Stimulated activated CD4-positive, alpha-beta T cell treated with anti-CD3 and anti-CD28 coated beads, TNF-alpha, amount 100 ng/mL, for 4 hours (primary cell): ENCODE data around the gene GDPD3.
"Not testable (repeated sequence)": the region's sequence is repeated elsewhere in the genome, so short reads cannot be mapped to it uniquely, and the experiment has no call there.

Experiments used
- DNase-seq, 3 experiments: peaks; one replicate each; pipeline ENCODE4 v3.0.0-alpha.2; 2020; ENCODE audit warnings: low read depth in 3 of 3

GDPD3 gene

DNA sequence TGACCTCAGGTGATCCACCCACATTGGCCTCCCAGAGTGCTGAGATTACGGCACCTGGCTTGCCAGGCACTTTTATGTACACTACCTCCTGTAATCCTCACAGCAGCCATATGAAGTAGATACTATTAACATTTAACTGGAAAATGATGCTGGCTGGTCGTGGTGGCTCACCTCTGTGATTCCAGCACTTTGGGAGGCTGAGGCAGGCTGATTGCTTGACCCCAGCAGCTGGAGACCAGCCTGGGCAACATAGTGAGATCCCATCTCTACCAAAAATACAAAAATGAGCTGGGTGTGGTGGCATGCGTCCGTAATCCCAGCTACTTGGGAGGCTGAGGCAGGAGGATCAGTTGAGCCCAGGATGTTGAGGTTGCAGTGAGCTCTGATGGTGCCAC is 11.6 kb upstream of the GDPD3 start:
- no peak for DNase-seq

DNA sequence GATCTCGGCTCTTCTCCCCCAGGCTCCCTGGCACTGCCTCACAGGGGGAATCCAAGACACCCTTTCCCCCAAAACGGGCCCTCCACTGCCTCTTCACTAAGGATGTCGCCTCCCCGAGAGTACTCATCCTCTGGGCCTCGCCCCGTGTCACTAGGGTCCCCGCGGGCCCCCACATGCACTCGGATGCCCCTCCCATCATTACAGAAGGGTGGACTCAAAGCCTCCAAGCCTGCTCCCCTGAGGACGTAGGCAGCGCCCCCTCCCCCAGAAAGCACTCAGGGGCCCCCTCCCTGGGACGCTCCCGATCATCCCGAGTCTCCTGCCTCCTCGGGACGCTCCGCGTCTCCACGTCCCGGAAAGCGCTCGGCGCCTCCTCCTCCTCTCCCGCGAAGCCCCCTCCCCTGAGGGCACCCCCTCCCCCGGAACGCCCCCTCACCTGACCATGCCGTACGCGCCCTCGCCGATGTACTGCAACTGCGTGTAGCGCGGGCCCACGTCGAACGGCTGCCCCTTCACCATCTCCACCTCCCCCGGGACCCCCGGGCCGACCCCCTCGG is 9.3 kb upstream of the GDPD3 start:
- DNase-seq = no peak

DNA sequence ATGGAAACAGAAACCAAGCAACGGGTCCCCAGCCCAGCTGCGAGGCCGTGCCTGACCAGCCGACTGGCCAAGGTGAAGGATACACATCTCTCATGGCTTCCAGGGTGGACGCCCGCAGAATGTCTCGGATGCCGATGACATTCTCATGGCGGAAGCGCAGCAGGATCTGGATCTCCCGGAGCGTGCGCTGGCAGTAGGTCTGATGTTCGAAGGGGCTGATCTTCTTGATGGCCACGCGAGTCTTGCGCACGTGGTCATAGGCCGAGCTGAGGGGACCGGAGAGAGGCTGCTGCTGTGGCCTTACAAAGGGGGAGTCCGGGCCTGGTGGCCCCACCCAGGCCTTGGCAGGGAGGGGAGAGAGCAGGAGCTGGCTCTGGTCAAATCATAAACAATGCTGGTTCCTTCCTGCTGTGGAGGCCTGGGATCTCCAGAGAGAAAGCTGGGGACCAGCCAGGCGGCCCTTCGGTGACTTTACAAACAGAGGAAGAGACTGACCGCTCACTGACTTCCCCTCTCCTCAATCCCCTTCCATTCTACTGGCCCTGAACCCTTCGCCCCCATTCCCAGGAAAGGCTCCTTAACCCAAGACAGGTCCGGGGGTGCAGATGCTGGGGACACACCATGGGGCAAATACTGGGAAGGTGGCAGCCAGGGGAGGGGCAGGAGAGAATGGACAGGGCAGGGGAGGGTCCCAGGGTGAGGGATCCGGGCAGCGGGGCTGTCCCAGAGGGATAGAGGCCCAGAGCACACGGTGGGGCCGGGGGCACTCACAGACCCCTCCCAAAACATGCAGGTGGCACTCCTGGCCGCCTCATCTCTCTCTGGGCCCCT is 8.6 kb upstream of the GDPD3 start:
- DNase-seq = no peak

DNA sequence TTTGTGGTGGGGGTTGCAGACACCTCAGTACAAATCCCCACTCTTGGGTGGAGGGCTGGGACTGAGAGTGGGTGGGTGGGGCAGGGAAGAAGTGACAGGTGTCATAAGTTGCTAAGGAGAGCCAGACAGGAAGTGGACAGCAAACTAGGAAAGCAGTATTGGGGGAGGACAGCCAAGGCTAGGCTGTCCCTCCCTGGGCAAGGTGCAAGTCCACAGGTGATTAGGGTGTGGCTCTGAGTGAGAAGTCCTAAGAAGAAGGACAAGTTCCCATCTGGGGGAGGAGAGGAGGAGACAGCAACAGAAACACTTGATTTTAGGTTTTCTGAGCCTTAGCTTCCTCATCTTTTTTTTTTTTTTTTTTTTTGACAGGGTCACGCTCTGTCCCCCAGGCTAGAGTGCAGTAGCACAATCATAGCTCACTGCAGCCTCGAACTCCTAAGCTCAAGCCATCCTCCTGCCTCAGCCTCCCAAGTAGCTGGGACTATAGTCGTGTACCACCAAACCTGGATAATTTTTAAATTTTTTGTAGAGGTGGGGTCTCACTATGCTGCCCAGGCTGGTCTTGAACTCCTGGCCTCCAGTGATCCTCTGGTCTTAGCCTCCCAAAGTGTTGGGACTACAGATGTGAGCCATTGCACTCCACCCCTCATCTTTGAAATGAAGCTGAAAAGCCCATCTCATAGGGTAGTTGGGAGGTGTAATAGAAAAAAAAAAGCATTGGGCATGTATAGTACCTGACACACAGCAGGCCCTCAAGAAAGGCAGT is 7.2 kb upstream of the GDPD3 start:
- no peak for DNase-seq

DNA sequence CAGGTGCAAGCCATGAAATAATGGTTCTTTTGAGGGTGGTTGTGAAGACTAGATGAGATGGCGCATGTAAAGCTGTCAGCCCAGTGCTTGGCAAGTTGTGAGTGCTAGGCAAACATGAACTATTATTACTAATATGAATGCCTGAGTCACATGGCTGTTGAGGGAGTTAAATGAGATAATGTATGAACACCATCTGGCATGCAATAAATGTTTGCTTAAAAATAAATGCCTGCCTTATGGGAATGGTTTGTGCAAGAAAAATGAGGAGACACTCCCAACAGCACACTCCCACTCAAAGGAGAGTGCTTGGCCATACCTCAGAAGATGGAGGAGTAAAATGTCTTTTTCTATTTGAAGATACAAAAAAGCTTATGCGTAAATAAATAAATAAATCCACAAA is 6.1 kb upstream of the GDPD3 start:
- DNase-seq = no peak

DNA sequence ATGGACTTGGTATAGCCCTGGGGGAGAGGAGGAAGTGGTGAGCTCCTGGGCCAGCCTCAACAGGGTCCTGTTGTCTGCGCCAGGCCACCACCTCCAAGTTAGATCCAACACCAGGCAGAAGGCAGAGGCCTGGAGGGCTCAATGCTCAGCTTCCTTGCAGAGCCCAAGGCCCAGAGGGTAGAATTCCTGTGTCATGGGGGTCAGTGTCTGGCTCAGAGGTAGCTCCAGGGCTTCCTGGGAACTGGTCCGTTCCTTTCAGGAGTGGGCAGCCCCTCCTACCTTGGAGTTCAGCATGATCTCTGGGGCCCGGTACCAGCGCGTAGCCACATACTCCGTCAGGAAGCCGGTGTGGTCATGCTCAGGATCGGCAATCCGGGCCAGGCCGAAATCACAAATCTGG is 4.4 kb upstream of the GDPD3 start:
- DNase-seq = no peak

DNA sequence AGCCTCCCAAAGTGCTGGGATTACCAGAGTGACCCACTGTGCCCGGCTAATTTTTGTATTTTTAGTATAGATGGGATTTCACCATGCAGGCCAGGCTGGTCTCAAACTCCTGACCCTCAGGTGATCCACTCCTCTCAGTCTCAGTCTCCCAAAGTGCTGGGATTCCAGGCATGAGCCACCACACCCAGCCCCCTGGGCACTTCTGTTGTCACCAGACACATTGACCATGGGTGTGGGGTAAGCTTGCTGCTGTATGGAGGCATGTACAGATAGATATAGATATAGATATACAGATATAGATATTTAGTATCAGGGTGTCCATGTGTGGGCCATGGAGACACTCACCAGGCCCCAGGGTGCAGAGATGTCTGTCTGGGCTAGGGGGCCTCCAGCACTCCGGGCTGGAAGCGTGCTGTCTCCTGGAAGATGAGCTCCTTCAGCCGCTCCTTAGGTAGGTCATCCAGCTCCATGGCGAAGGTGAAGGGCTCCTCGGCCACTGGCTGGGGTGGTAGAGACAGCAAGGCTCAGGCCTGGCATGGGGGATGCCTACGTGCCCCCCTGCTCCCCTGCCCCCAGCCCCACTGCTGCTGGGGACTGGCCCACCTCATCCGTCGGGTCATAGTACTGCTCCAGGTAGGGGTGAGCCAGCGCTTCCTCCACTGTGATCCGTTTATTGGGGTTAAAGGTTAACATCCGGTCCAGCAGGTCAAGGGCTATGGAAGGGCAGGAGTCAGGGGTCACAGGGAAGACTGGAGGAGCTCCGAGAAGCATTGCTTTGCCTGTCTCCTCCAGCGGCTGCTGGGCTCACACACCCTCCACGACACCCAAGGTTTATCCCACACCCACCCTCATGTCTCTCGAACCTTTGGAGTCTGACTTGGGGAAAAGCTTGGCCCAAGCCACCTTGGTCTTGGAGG is 3.2 kb upstream of the GDPD3 start:
- no peak for DNase-seq

DNA sequence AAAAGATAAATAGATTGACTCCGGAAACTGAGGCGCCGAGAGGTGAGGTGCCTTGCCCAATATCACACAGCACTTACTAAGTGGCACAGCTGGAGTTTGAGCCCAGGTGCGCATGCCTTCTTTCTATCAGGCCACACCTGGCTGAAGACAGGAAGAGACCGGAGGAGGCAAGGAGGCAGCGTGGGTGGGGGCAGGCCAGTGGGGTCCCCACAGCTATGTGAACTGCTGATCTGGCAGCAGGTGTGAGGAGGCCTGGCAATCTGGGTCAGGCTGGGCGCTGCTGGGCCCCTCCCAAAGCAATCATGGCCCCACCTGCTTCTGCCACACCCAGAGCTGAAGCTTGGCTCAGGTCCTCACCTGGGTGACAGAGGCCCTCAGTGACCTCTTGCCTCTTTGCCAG is 1.9 kb upstream of the GDPD3 start:
- DNase-seq = no peak

DNA sequence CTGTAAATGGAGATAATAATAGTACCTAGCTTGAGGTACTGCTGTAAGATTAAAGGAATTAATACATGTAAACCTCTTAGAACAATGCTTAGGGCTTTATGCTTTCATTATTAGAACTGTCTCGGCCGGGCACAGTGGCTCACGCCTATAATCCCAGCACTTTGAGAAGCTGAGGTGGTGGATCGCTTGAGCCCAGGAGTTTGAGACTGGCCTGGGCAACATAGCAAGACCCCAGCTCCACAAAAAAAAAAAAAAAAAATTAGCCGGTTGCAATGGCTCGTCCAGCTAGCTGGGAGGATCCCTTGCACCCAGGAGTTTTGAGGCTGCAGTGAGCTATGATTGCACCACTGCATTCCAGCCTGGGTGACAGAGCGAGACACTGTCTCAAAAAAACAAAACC is 1.5 kb upstream of the GDPD3 start:
- not testable (repeated sequence) for DNase-seq

DNA sequence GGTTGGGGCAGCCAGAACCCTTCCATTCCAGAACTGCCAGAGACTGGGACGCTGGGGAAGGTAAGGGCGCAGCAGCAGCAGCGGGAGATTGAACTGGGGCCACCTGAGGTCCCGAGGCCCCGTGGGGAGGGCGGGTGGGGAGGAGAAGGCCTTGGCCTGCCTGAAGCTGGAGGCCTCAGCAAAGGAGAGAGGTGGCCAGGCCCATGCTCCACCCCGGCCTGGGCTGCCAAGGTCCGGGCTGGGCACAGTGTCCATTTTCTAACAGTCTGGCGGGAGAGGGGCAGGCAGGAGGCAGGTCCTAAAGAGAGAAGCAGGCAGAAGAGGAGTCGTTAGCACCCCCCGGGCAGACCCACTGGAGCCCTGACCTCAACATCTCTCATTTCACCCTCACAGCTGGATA is 1.1 kb upstream of the GDPD3 start:
- DNase-seq = no peak

DNA sequence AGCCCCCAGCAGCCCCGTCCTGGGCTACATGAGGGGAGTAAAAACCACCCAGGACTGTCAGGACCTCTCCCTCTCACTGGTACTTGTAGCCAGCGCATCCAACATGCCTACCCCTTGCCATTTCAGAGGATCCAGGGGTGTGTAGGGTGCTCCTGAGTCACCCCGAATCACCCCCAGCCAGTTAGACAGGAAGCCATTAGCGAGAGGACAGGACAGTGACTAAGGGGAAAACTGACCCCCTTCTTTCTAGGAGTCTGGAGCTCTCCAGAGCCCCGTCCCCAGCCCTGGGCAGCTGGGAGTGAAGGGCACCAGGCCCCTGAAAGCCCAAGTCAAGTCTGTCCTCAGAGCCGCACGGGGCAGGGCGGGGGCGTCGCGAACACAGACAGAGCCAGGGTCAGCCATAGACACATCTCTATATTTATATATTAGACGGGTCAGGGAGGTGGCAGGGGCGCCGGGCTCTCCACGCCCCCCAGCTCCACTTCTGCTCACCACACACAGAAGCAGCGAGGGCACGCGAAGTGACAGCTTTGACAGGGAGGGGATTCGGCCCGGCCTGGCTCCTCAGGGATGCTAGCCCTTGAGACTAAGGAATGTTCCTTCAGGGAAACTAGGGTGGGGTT is 485 bp upstream of the GDPD3 start:
- no peak for DNase-seq

DNA sequence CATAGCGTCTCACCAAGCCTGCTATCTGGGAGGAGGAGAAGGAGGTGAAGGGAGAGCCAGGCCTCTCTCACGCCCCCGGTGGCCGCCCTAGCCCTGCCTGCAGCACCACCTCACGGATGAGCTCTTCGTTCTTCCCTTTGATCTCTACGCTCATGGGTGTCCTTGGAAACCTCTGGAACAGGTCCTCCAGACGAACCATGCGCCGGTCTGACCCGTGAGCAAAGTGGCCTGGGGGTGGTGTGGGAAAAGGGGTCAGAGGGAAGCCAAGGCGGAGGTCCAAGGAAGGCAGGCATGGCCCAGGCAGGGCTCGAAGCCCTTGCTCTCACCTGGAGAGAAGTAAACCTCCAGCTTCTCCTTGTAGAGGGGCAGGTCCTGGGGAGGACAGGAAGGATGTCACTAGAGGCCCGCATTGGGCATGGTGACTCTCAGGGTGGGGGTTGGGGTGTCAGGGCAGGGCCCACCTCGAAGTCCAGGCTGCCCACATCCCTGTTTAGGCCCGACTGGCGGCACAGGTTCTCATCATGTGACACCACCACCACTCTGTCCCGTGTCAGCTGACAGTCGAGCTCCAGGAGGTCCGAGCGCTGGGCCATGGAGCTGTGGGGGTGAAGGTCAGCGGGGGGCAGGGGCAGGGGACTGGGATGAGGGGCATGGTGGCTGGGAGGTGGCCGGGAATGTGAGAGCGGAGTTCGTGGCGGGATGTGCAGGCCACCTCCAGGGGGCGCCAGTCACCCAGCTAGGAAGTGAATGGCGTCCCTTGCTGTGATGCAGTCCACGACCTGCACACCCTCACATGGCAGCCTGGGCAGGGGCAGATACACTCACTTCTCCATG is 923 bp downstream of the GDPD3 start:
- peak in 1 of 3 experiments; percentile 40 for DNase-seq

DNA sequence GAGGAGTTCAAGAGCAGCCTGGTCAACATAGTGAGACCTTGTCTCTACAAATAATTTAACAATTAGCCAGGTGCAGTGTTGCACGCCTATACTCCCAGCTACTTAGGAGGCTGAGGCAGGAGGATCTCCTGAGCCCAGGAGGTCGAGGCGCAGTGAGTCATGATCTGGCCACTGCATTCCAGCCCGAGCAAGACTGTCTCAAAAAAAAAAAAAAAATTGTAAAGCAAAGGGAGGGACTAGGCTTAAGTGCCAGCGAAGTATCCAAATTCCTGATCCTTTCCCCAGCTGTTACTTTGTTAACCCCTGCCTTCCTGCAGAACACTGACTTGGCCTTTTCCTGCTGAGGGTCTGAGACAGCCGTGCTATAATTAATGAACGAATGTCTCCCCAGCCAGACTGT is 2.7 kb downstream of the GDPD3 start:
- DNase-seq = no peak

DNA sequence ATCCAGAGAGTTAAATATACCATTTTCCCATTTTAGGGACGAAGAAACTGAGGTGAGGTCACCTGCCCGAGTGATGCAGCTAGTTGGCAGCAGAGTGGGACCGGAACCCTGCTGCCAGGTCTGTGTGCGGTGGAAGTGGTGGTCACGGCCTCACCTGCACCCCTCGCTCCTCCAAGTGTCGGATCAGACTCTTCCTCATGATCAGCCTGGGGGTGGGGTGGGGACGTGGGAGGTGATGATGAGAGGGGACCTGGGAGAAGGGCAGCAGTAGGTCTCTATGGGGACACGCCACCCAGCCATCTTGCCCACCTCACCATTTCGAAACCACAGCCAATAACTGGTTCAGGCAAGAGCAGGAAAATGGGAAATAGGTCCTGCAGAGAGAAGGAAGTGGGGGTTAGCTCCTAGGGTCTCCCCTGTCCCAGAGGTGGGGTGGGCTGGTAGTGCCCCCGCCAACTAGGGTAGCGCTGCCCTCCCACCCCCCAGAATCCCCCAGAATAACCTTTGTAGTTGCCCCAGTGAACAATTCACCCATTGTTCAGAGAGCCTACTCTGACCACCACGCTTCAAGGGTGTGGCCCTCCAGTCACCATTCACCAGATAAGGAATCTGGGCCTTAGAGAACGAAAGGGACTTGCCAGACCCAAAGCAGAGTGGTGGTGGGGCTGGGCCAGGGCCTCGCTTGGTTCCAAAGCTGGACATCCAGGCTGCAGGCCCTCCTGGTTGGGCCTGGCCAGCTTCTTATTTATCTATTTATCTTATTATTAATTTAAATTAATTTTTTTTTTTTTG is 5.1 kb downstream of the GDPD3 start:
- DNase-seq = no peak

DNA sequence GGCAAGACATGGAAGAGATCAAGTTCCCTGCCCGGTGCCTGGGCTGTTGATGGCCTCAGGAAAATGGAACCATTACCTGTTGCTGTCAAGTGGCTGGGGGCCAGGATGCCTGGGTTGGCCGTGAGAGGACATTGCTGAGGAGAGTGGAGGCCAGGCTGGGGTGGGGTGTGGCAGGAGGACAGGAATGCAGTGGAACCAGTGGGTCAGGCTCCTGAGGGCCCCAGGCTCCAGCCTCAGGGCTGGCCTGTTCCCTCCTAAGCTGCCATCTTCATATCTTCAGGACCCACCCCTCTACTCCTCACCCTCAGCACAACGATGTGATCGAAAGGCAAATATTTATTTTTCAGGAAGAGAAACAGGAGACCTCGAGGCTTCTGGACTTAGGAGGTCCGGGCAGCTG is 8.8 kb downstream of the GDPD3 start:
- no peak for DNase-seq

DNA sequence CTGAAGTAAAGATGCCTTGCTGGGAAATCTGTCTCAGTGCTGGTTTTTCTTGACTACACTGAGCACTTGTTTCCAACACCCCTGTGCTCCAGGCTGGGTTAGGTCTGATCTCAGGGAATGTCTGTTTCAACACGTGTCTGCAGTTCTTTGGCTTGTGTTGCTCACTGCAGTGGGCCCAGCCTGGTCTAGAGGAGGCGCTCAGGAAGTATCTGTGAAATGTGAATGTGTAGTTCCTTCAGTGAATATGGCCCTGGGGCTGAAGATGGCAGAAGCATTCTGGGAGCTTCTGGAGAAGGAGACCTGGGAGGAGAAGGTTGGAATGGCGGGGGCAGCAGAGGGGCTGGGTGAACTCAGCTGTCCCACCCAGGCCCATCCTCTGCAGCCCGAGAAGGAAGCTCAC is 9.2 kb downstream of the GDPD3 start:
- no peak for DNase-seq

DNA sequence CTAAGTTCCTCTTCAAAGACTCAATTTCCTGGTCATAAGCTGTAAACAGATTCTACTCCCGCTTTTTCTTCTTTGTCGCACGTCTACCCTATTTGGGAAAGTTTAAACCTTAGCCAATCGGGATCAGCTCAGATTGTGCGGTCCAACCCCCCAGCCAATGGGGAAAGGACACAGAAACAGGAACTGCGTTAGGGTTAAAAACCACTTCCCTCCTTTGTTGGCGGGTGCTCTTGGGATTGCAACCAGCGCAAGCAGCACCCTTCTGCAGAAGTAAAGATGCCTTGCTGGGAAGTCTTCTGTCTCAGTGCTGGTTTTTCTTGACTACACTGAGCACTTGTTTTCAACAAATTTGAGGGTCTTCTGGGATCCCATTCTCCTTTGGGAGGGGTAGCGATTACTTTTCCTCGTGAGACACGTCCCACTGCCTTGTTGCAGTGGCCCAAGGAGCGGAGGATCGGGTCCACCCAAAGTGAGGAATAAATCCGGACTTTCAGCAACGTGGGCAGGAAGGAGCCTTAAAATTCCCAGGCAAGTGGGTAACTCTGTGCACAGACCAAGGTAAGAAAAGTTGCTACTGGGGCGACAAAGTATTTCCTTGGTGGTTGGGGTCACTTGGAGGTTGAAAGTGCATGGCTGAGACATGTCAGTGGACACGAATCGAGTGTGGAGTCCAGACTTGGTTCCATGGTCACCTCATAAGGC is 16.3 kb downstream of the GDPD3 start:
- no peak for DNase-seq

DNA sequence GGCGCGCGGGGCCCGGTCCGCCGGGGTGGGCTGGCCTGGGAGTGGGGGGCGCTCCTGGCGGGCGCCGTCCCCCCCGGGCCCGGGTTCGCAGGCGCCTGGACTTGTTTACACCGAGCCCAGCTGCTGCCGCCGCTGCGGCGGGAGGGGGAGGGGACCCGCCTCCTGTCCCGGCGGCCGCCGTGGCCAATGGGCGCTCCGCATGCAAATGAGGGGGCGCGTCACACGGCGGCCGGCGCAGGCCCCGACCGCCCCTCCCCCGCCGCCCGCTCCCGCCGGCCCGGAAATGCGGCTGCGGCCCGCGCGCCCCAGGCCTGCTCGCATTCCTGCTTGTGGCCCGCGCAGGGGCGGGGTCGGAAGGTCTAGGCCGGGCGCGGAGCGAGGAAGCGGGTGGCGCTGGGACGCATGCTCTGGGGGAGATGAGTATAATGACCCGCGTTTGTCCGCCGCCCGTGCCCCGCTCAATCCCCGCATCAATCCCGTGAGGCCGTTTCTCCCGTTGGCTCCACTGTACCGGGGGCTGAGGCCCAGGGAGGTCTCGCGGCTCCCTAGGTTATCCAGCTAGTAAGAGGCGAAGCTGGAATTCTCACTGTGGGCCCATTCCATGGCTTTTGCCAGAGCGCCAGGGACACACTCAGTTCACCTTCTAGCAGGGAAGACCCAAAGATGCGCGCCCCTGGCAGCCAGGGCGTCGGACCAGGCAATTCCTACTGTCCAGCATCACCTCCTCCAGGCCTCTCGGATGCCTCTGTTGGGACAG is 17.1 kb downstream of the GDPD3 start, which contains the start of gene YPEL3:
Gene YPEL3, minus strand, starts transcription at position 109 of the 757 bp plus-strand sequence. CDS start 731 bp downstream, outside the sequence.
- DNase-seq = peak; percentile 75 to 79 (median 76)
